Central memory CD8-positive, alpha-beta T cell (primary cell): ENCODE data around the gene WDFY2.

ENCODE experiments used
- ATAC-seq: fragments of 150-1000 bp; cut with Tn5 transposase; replicated peaks from 2 replicates; pipeline ENCODE4 v1.10.0; 2022; ENCODE audit warnings: mild to moderate bottlenecking, moderate FRiP score, moderate number of reproducible peaks; ENCODE audit not compliant: poor library complexity, severe bottlenecking; ENCODE audit errors: extremely low read depth
- DNase-seq, 2 donors: peaks; one replicate each; pipeline ENCODE4 v3.0.0; 2021; ENCODE audit warnings: low spot score in 2 of 2
- H3K27ac Mint-ChIP-seq: one replicate; pipeline ENCODE4 v1.8.0; 2022; ENCODE audit warnings: low read depth, mild to moderate bottlenecking, moderate library complexity, mixed read lengths
- H3K27me3 Mint-ChIP-seq: one replicate; pipeline ENCODE4 v1.8.0; 2022; ENCODE audit warnings: mixed read lengths
- H3K36me3 Mint-ChIP-seq: one replicate; pipeline ENCODE4 v1.8.0; 2022; ENCODE audit warnings: mild to moderate bottlenecking, moderate library complexity, mixed read lengths; ENCODE audit not compliant: insufficient read depth
- H3K4me1 Mint-ChIP-seq: one replicate; pipeline ENCODE4 v1.8.0; 2022; ENCODE audit warnings: mixed read lengths
- H3K4me3 Mint-ChIP-seq: one replicate; pipeline ENCODE4 v1.8.0; 2022; ENCODE audit warnings: mild to moderate bottlenecking, moderate library complexity, mixed read lengths
- H3K9me3 Mint-ChIP-seq: one replicate; pipeline ENCODE4 v1.8.0; 2022; ENCODE audit warnings: mixed read lengths

The WDFY2 gene

GRCh38 chr13:51619614-51620013 lies 35.4 kb downstream of the WDFY2 start:
- Mint-ChIP-seq H3K4me3 (no peak overlapping the region), H3K36me3 (no peaks in the 10 kb centered on the region), H3K27me3 (no peaks in the 10 kb centered on the region), H3K9me3 (no peaks in the 10 kb centered on the region), H3K4me1 (peaks cover 31% of the 10 kb centered on the region), H3K27ac (no peak overlapping the region)
- no peak for DNase-seq
- ATAC-seq = no peak

DNA sequence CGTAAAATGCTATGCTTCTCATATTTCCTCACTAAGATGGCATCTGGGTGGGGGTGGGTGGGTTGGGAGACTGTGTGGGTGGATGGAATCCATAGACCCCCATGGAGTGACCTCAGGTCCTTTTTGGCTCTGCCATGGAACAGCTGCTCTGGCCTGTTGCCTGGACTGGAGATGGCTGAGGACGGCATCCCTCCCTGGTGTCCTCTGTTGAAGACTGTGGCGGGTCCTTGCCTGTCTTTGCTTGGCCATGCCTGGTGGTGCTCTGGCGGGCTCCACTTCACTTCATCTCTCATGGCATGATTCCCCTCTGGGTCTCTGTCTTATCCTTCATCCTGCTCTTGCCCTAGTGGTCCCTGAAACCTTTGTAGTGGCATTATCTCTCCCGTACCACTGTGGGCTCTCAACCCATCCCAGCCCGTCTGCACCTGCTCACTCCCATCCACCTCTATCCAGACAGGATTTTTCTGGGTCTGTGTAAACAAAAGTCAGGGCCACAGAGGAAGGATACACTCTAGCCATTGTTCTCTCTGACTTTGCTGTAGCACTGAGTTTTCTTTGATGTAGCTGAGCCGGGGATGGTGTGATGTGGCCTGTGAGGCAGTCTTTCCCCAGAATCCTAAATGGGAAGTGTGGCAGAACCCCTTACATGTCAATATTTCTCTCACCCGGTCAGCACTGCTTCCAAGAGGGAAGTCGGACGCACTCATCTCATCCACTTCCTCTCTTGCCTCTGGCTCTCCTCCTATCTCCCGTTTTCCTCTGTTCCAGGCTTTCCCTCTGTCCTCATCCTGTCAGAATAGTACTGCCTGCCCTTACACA lies 36.1 kb downstream of the WDFY2 start:
- H3K27ac Mint-ChIP-seq = no peak overlapping the region
- DNase-seq (no peak), ATAC-seq (no peak)
- no peaks in the 10 kb centered on the region for H3K27me3 Mint-ChIP-seq
- H3K4me1 Mint-ChIP-seq = peaks cover 33% of the 10 kb centered on the region
- H3K36me3 Mint-ChIP-seq = no peaks in the 10 kb centered on the region
- H3K4me3 Mint-ChIP-seq = no peak overlapping the region
- no peaks in the 10 kb centered on the region for H3K9me3 Mint-ChIP-seq

- no peak overlapping the region for H3K4me3 Mint-ChIP-seq
- ATAC-seq (no peak), DNase-seq (no peak)
- peaks cover 33% of the 10 kb centered on the region for H3K4me1 Mint-ChIP-seq
- H3K36me3 Mint-ChIP-seq = no peaks in the 10 kb centered on the region
- H3K9me3 Mint-ChIP-seq = no peaks in the 10 kb centered on the region
- H3K27me3 Mint-ChIP-seq = no peaks in the 10 kb centered on the region
- H3K27ac Mint-ChIP-seq = no peak overlapping the region
Measured at GRCh38 chr13:51621602-51622001, 37.3 kb downstream of the WDFY2 start.

GRCh38 chr13:51623473-51623872 lies 39.2 kb downstream of the WDFY2 start:
- DNase-seq (no peak), ATAC-seq (no peak)
- no peaks in the 10 kb centered on the region for H3K27me3 Mint-ChIP-seq
- H3K9me3 Mint-ChIP-seq = no peaks in the 10 kb centered on the region
- no peak overlapping the region for H3K4me3 Mint-ChIP-seq
- peaks cover 34% of the 10 kb centered on the region for H3K4me1 Mint-ChIP-seq
- no peaks in the 10 kb centered on the region for H3K36me3 Mint-ChIP-seq
- H3K27ac Mint-ChIP-seq = no peak overlapping the region

- H3K27ac Mint-ChIP-seq = no peak overlapping the region
- no peaks in the 10 kb centered on the region for H3K9me3 Mint-ChIP-seq
- ATAC-seq (no peak), DNase-seq (no peak)
- H3K4me3 Mint-ChIP-seq = no peak overlapping the region
- peaks cover 41% of the 10 kb centered on the region for H3K4me1 Mint-ChIP-seq
- no peaks in the 10 kb centered on the region for H3K36me3 Mint-ChIP-seq
- H3K27me3 Mint-ChIP-seq = no peaks in the 10 kb centered on the region
Measured at GRCh38 chr13:51624207-51624606, 39.9 kb downstream of the WDFY2 start.

GRCh38 chr13:51624695-51625345 lies 40.6 kb downstream of the WDFY2 start:
- Mint-ChIP-seq H3K4me3 (no peak overlapping the region), H3K9me3 (no peaks in the 10 kb centered on the region), H3K36me3 (no peaks in the 10 kb centered on the region), H3K4me1 (peaks cover 42% of the 10 kb centered on the region), H3K27me3 (no peaks in the 10 kb centered on the region), H3K27ac (no peak overlapping the region)
- ATAC-seq (no peak), DNase-seq (no peak)

- Mint-ChIP-seq H3K27ac (no peak overlapping the region), H3K4me3 (no peak overlapping the region), H3K4me1 (peaks cover 36% of the 10 kb centered on the region), H3K27me3 (no peaks in the 10 kb centered on the region), H3K9me3 (no peaks in the 10 kb centered on the region), H3K36me3 (no peaks in the 10 kb centered on the region)
- DNase-seq (no peak), ATAC-seq (no peak)
Measured at GRCh38 chr13:51625555-51626345, 41.5 kb downstream of the WDFY2 start.

DNA sequence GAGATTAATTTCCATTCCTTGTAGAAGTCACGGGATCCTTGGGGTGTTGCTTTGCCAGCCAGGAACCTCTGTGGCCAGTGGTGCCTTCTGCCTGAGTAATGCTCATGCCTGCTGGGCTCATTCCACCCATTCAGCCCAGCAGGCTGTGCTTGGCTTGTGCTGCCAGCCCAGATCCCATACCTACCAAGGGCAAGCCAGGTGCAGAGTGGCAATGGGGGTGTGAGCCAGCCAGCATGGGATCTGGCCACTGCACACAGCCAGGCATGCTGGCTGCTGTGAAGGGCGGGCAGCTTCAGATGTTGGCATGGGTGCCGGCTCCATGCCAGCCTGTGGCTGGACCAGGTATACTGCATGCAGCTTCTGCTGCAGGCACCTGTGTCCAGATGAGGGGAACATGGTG lies 42.5 kb downstream of the WDFY2 start:
- ATAC-seq (no peak), DNase-seq (no peak)
- H3K27me3 Mint-ChIP-seq = no peaks in the 10 kb centered on the region
- H3K36me3 Mint-ChIP-seq = no peaks in the 10 kb centered on the region
- no peaks in the 10 kb centered on the region for H3K9me3 Mint-ChIP-seq
- peaks cover 34% of the 10 kb centered on the region for H3K4me1 Mint-ChIP-seq
- no peak overlapping the region for H3K4me3 Mint-ChIP-seq
- H3K27ac Mint-ChIP-seq = no peak overlapping the region

DNA sequence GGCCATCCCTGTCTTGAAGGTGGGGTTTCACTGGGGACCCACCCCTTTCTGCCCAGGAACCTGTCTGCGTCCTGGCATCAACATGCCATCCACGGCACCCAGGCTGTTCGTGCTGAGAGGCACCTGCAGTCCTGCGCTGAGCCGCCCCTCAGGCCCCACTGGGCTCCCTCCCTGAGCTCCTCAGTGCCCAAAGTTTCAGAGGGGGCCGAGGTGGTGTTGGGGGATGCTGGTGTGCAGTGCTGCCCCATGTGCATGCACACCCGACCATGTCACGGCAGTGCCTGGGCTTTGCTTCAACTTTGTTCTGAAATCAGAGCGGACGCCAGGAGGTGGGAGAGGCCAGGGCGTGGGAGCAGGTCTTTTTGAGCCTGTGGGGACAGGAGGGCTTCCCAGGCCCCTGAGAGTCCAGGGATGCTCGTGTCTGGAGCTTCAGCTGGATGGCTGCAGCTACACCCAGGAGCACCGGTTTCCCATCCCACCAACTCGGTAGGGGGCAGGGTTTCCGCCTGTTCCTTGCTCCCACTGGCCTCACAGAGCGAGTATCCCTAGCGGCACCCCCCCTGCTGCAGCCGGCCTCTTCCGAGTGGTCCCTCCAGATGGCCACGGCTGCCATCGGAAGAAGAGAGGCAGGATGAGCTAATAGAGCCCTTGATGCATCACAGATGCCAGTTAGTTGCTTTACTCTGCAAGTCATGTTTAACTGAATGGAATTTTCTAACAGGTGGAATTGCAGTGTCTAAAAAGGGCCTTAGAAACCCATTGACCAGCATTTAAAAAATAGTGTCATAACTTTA lies 44.0 kb downstream of the WDFY2 start:
- H3K4me1 Mint-ChIP-seq = peaks cover 32% of the 10 kb centered on the region
- H3K9me3 Mint-ChIP-seq = no peaks in the 10 kb centered on the region
- H3K27me3 Mint-ChIP-seq = no peaks in the 10 kb centered on the region
- H3K36me3 Mint-ChIP-seq = no peaks in the 10 kb centered on the region
- no peak overlapping the region for H3K4me3 Mint-ChIP-seq
- ATAC-seq = no peak
- no peak overlapping the region for H3K27ac Mint-ChIP-seq
- no peak for DNase-seq

DNA sequence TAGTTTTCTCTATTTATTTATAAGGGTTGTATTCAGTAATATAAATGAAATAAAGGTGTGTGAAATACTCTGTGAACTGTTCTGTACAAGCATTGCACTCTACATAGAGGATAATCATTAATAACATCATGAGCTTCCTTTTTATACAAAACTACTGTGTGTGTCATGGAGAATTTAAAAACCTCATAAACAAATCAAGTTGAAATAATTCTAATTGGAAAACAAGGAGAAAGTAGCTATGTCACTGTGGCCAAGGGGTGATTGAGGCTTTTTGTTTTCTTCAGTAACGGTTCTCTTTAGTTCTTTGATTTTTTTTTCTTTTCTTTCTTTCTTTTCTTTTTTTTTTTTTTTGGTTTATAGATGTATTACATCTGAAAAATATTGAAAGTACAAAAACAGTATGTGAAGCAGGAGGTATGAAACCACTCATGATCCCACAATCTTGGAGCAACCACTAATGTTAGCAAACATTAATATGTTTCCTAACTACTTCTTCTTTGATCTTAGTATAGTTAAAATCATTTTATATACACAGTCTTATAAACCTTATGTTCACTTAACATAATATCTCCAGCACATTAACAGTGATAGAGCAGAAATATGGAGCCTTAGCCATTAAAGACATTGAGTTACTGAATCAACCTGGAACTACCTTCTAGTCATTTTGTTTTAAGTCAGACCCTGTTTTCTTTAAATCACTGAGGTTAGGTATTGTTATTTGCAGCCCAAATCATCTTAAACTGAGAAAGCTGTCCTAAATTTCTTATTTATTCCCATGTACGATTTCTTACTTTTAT lies 45.4 kb downstream of the WDFY2 start:
- Mint-ChIP-seq H3K9me3 (no peaks in the 10 kb centered on the region), H3K27me3 (no peaks in the 10 kb centered on the region), H3K36me3 (no peaks in the 10 kb centered on the region), H3K27ac (no peak overlapping the region), H3K4me3 (no peak overlapping the region), H3K4me1 (peaks cover 25% of the 10 kb centered on the region)
- no peak for DNase-seq
- no peak for ATAC-seq

- Mint-ChIP-seq H3K27me3 (no peaks in the 10 kb centered on the region), H3K27ac (no peak overlapping the region), H3K4me1 (peaks cover 24% of the 10 kb centered on the region), H3K36me3 (no peaks in the 10 kb centered on the region), H3K4me3 (no peak overlapping the region), H3K9me3 (no peaks in the 10 kb centered on the region)
- no peak for DNase-seq
- ATAC-seq = no peak
Measured at GRCh38 chr13:51630288-51630615, 46.0 kb downstream of the WDFY2 start.
